GM12891 (cell line): ENCODE data around the gene AK8.

Experiments
- POLR2A ChIP-seq: IDR thresholded peaks from 2 replicates; pipeline ENCODE4 v1.6.1; 2011; ENCODE audit warnings: low read depth, low read length, control low read depth
- POLR2AphosphoS5 ChIP-seq: IDR thresholded peaks from 2 replicates; pipeline ENCODE4 v1.6.1; 2011; ENCODE audit warnings: low read depth, low read length, control low read depth

DNA sequence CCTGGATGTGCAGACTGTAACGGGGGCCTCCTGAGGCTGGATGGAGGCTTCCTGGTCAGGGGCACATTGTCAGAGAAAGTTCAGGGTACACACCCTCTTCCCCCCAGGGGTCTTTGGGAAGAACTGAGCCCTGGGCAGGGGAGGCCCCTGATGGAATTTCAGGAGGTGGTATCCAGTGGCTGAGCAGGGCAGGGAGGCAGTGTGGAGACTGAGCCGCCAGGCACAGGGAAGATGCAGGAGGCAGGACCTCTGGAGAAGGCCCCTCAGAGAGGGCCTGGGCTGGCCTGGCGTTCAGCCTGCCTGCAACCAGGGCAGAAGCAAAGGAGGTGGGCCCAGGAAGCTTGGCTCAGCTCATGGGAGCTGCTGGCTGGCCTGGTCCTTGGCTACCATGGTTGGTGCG lies 154.3 kb downstream of the AK8 start:
- TF ChIP-seq POLR2A = no peak
- TF ChIP-seq POLR2AphosphoS5 = no peak
